Parathyroid adenoma (tissue), 2 donors: ENCODE results near the gene ARHGEF33.

Experiments
- H2AFZ ChIP-seq: fragments of 300-600 bp; sonication (generic); one replicate; pipeline ENCODE4 v1.7.0; 2017; ENCODE audit warnings: antibody characterized with exemption, mild to moderate bottlenecking
- H3K27ac ChIP-seq: fragments of 300-600 bp; sonication (generic); one replicate; pipeline ENCODE4 v1.7.0; 2017
- H3K27me3 ChIP-seq: fragments of 300-600 bp; sonication (generic); one replicate; pipeline ENCODE4 v1.7.0; 2017; ENCODE audit warnings: low read length; ENCODE audit not compliant: control insufficient read depth, insufficient read depth
- H3K36me3 ChIP-seq: fragments of 300-600 bp; sonication (generic); one replicate; pipeline ENCODE4 v1.7.0; 2017; ENCODE audit warnings: low read length; ENCODE audit not compliant: control insufficient read depth, insufficient read depth
- H3K4me1 ChIP-seq: fragments of 300-600 bp; sonication (generic); one replicate; pipeline ENCODE4 v1.7.0; 2017; ENCODE audit warnings: control low read depth
- H3K4me2 ChIP-seq: fragments of 300-600 bp; sonication (generic); one replicate; pipeline ENCODE4 v1.7.0; 2017; ENCODE audit warnings: low read length
- H3K4me3 ChIP-seq: fragments of 300-600 bp; sonication (generic); one replicate; pipeline ENCODE4 v1.7.0; 2017; ENCODE audit warnings: low read depth, low read length
- H3K79me2 ChIP-seq: fragments of 300-600 bp; sonication (generic); one replicate; pipeline ENCODE4 v1.7.0; 2017; ENCODE audit warnings: control low read depth
- H3K9ac ChIP-seq: fragments of 300-600 bp; sonication (generic); one replicate; pipeline ENCODE4 v1.7.0; 2017; ENCODE audit warnings: mild to moderate bottlenecking
- H3K9me3 ChIP-seq: fragments of 300-600 bp; sonication (generic); one replicate; pipeline ENCODE4 v1.7.0; 2017; ENCODE audit warnings: low read length; ENCODE audit not compliant: control insufficient read depth
- TF ChIP-seq, protein P1 (sequence below): fragments of 300-600 bp; sonication (generic); IDR thresholded peaks from one replicate; pipeline ENCODE4 v1.7.0; 2017; ENCODE audit warnings: antibody characterized with exemption, mild to moderate bottlenecking
- donor health status: primary hyperparathyroidism.

The ARHGEF33 gene

DNA sequence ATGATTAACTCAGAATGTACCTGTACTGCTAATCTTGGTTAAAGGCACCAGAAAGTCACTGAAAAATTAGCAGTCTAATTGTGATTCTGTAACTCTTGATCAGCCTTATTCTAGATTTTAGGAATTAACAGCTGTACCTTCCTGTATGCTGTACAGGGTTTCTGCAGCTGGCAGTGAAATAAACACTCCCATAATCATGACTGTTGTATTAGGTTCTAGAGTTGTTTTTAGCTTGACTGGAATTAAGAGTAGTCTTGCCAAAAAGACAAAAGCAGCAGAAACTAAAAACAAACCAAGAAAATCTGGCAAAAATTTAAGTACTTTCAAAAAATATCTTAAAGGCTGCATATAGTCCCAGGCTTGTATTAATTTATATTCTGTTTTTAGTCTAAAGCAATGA is 127.7 kb downstream of the ARHGEF33 start:
- no peaks in the 10 kb centered on the region for H3K9me3 ChIP-seq
- H3K4me3 ChIP-seq = no peak overlapping the region
- no peaks in the 10 kb centered on the region for H3K4me1 ChIP-seq
- H3K4me2 ChIP-seq = no peak overlapping the region
- no peaks in the 10 kb centered on the region for H3K36me3 ChIP-seq
- peaks cover 2% of the 10 kb centered on the region for H3K79me2 ChIP-seq
- no peaks in the 10 kb centered on the region for H3K27me3 ChIP-seq
- no peak overlapping the region for H2AFZ ChIP-seq
- H3K27ac ChIP-seq = no peak overlapping the region
- TF ChIP-seq, protein P1, sequence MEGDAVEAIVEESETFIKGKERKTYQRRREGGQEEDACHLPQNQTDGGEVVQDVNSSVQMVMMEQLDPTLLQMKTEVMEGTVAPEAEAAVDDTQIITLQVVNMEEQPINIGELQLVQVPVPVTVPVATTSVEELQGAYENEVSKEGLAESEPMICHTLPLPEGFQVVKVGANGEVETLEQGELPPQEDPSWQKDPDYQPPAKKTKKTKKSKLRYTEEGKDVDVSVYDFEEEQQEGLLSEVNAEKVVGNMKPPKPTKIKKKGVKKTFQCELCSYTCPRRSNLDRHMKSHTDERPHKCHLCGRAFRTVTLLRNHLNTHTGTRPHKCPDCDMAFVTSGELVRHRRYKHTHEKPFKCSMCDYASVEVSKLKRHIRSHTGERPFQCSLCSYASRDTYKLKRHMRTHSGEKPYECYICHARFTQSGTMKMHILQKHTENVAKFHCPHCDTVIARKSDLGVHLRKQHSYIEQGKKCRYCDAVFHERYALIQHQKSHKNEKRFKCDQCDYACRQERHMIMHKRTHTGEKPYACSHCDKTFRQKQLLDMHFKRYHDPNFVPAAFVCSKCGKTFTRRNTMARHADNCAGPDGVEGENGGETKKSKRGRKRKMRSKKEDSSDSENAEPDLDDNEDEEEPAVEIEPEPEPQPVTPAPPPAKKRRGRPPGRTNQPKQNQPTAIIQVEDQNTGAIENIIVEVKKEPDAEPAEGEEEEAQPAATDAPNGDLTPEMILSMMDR = no peak
- H3K9ac ChIP-seq = no peak overlapping the region

- H3K27ac ChIP-seq = peak overlapping the region; percentile 49
- H3K4me1 ChIP-seq = no peaks in the 10 kb centered on the region
- no peaks in the 10 kb centered on the region for H3K36me3 ChIP-seq
- TF ChIP-seq, protein P1 = no peak
- no peak overlapping the region for H2AFZ ChIP-seq
- H3K79me2 ChIP-seq = peaks cover 2% of the 10 kb centered on the region
- H3K4me3 ChIP-seq = peak overlapping the region; percentile 25
- no peaks in the 10 kb centered on the region for H3K27me3 ChIP-seq
- no peak overlapping the region for H3K9ac ChIP-seq
- no peaks in the 10 kb centered on the region for H3K9me3 ChIP-seq
- no peak overlapping the region for H3K4me2 ChIP-seq
Measured at GRCh38 chr2:39018638-39019037, 129.0 kb downstream of the ARHGEF33 start.

- Histone ChIP-seq H3K4me3 (no peak overlapping the region), H3K27ac (peak overlapping the region; percentile 21), H2AFZ (no peak overlapping the region), H3K9me3 (no peaks in the 10 kb centered on the region), H3K9ac (no peak overlapping the region), H3K4me2 (no peak overlapping the region), H3K27me3 (no peaks in the 10 kb centered on the region), H3K4me1 (no peaks in the 10 kb centered on the region), H3K79me2 (peaks cover 2% of the 10 kb centered on the region), H3K36me3 (no peaks in the 10 kb centered on the region)
- TF ChIP-seq, protein P1 = no peak
Measured at GRCh38 chr2:39020383-39020782, 130.7 kb downstream of the ARHGEF33 start.

DNA sequence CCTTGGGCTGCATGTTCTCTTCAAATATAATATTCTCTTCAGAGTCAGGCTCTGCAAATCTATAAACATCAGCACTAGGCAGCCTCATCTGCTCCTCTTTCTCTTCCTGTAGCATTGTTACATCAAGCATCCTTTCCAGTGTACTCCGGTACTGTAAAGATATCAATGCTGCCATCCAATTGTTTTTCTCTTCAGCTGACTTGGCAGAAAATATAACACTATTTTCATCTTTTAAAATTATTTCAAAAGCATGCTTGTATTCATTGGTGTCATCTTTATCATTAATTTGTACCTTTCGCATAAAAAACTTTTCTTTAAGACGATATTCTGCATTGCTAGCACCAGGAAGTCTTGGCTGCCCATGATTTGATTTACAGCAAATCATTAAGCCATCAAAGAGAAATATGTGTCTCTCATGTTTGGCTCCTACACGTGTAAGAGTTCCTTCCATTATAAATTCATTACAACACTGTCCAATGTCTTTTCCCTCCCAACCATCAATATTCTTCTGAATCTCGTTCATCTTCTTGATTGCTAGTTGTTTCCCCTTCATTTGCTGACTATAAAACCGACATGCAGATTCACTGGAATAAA is 133.1 kb downstream of the ARHGEF33 start:
- H3K4me2 ChIP-seq = no peak overlapping the region
- TF ChIP-seq, protein P1 = no peak
- peak overlapping the region; percentile 18 for H3K4me3 ChIP-seq
- no peak overlapping the region for H3K27ac ChIP-seq
- peaks cover 2% of the 10 kb centered on the region for H3K79me2 ChIP-seq
- H3K27me3 ChIP-seq = no peaks in the 10 kb centered on the region
- H3K36me3 ChIP-seq = no peaks in the 10 kb centered on the region
- no peaks in the 10 kb centered on the region for H3K9me3 ChIP-seq
- no peak overlapping the region for H3K9ac ChIP-seq
- H3K4me1 ChIP-seq = no peaks in the 10 kb centered on the region
- H2AFZ ChIP-seq = no peak overlapping the region

DNA sequence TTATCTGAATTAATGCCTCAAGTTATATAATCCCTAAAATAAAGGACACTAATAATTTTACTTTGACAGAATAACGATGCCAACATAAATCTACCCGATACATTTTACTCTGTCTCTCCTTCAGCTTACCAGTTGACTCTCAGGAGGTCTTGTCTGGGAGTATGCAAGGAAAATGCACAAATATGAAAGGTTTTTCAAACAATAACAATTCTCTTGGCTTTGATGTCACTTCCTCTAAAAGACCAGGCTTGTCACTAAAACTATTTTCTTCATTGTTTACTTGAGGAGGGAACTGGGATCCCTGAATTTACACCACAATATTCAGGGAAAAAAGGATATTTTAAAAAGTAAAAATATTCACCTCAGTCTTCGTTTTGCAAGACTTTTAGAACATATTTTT is 134.0 kb downstream of the ARHGEF33 start:
- Histone ChIP-seq H3K27me3 (no peaks in the 10 kb centered on the region), H3K4me3 (no peak overlapping the region), H3K4me1 (no peaks in the 10 kb centered on the region), H3K36me3 (no peaks in the 10 kb centered on the region), H3K27ac (no peak overlapping the region), H2AFZ (no peak overlapping the region), H3K9ac (no peak overlapping the region), H3K9me3 (no peaks in the 10 kb centered on the region), H3K79me2 (peaks cover 2% of the 10 kb centered on the region), H3K4me2 (no peak overlapping the region)
- TF ChIP-seq, protein P1 = no peak
